Medulla oblongata (tissue), 1 donor: ENCODE results near the gene STX5.
"Not testable (repeated sequence)": the region's sequence is repeated elsewhere in the genome, so short reads cannot be mapped to it uniquely, and the experiment has no call there.

Source experiments
- DNase-seq: peaks from one replicate; pipeline ENCODE4 v3.0.0-alpha.2; 2015; ENCODE audit errors: extremely low spot score

Gene STX5

DNA sequence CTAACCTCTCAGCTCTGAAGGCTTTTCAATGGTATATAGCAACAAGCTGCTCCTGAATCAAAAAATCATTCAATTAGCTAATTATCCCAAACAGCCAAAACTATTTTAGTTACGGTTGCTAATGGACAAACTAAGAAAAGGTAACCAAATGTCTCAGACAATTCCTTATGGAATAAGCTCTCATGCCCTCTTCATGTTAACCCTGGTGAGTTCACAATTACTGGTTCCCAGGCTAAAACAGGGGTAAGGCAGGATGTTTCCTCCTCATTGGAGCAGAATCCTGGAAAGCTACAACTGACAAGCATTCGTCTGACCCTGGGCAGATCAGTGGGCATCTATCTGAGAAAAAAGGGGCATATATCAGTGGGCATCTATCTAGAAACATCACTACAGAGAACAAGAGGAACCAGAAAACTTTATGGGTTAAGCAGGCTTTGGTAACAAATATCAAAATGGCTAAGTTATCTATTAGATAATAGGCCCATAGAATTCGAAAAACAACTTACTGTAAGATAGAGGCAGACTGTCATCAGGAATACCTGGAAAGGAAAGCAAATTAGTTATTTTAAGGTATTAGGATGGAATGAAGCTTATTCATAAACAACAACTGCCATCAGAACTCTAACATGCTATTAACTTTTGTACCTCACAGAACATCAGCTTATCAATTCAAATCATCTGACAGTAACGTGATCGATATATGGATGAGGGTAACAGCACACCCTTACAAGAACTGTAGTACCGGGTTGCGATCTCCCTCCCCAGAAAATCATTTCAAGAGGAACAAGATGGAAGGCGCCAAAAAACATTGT is 22.4 kb upstream of the STX5 start:
- no peak for DNase-seq

GRCh38 chr11:62853279-62853965 is 21.6 kb upstream of the STX5 start:
- no peak for DNase-seq

DNA sequence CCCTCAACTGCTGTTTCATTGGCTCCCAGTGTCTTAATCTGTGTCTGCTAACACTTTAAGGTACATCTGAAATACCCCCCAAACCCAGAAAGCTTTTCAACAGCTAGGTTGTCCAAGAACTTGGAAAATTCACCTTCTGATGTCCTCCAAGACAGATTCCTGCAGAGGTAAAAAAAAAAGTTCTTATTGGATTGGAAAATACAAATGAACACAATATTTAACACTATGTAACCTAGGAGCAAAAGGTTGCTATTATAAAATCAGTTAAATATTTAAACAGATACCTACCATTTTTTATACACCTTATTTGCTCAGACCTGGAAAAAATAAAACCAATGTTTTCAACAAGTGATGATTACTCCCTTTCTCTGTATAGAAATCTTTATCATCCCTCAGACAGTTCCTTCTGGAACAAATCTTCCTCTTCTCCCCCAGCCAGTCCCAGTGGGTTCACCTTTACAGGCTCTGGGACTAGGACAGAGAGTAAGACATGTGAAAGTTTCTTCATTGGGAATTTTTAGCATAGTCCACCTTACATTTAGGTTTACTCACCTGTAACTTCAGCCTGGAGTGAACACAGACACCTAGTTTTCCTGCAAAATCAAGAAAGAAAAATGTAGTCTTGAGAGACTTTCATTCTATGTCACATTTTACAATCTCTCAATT is 20.8 kb upstream of the STX5 start:
- no peak for DNase-seq

DNA sequence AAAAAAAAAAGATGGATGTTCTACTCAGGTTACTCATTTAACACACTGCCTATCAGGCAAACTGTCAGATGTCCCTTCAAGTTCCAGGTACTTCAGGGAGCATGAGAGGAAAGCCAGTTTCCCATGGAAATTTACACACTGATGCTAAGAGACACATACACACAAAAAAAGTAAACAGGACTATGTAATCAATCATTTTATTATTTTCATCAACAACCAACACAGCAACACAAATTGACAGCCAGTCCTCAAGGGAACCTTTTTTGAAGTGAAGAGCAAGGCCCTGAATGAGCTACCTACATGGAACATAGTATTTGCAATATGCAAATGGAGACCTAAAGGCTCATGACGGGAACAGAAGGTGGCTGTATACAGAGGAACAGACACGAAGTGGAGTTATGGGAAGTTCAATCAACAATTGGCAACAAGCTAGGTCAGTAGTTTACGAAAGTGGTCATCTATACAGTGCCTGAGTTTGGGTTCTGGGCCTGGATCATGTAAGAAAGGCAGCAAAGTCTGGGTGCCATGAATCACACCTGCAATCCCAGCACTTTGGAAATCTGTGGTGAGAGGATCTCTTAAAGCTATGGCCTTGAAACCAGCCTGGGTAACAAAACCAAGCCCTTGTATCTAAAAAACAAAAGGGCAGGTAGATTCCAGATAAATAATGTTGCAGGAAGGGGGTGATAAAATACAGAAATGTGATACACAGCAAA is 20.1 kb upstream of the STX5 start:
- no peak for DNase-seq

DNA sequence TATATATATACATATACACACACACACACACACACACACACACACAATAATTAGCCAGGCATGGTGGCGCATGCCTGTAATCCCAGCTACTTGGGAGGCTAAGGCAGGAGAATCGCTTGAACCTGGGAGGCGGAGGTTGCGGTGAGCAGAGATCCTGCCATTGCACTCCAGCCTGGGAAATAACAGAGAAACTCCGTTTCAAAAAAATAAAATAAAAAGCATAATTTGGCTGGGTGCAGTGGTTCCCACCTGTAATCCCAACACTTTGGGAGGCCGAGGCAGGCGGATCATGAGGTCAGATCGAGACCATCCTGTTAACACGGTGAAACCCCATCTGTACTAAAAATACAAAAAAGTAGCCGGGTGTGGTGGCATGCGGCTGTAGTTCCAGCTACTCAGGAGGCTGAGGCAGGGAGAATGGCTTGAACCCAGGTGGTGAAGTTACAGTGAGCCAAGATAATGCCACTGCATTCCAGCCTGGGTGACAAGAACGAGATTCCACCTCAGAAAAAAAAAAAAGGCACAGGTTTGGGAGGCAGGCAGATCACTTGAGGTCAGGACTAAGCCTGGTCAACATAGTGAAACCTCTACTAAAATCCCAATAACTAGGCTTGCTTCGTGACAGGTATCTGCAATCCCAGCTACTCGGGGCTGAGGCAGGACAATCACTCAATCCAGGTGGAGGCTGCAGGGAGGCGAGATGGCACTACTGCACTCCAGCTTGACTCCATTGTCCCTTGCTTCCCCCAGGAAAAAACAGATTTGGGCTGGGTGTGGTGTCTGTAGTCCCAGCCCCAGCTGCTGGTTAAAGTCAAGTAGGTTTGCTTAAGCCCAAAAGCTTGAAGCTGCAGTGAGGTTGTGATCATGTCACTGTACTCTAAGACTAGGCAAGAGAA is 19.3 kb upstream of the STX5 start:
- no peak for DNase-seq

GRCh38 chr11:62847767-62848314 is 16.0 kb upstream of the STX5 start:
- no peak for DNase-seq

DNA sequence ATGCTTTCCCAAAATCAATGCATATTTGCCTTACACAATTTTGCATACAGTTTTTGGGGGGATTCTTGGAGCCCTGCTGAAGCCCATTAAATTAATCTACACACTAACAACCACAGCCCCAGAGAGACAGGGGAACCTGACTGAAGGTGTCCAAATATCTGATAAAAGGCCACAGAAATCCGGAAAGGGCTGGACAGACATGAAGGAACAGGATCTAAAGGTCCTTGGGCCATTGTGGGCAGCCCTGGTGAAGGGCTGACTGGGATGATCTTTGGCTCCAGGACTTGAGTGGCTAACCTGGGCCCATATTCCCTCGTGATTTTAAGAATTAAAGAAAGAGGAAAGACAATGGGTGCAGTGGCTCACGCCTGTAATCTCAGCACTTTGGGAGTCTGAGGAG is 14.3 kb upstream of the STX5 start:
- DNase-seq, result no peak

DNA sequence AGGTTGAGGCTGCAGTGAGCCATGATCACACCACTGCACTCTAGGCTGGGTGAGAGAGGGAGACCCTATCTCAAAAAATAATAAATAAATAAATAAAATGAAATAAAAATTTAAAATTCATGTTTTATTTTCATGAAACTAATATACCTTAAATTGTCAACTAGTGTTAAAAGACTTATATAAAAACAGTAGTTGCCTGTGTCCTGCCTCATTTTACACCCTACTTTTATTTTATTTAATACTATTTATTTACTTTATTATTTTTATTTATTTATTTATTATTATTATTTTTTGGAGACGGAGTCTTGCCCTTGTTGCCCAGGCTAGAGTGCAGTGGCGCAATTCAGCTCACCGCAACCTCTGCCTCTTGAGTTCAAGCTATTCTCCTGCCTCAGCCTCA is 12.3 kb upstream of the STX5 start:
- DNase-seq, result no peak

- DNase-seq, result no peak
Measured at GRCh38 chr11:62843466-62843865, 11.6 kb upstream of the STX5 start.

- not testable (repeated sequence) for DNase-seq
Measured at GRCh38 chr11:62842891-62843290, 11.0 kb upstream of the STX5 start.

- DNase-seq, result no peak
Measured at GRCh38 chr11:62842171-62842741, 10.4 kb upstream of the STX5 start.

DNA sequence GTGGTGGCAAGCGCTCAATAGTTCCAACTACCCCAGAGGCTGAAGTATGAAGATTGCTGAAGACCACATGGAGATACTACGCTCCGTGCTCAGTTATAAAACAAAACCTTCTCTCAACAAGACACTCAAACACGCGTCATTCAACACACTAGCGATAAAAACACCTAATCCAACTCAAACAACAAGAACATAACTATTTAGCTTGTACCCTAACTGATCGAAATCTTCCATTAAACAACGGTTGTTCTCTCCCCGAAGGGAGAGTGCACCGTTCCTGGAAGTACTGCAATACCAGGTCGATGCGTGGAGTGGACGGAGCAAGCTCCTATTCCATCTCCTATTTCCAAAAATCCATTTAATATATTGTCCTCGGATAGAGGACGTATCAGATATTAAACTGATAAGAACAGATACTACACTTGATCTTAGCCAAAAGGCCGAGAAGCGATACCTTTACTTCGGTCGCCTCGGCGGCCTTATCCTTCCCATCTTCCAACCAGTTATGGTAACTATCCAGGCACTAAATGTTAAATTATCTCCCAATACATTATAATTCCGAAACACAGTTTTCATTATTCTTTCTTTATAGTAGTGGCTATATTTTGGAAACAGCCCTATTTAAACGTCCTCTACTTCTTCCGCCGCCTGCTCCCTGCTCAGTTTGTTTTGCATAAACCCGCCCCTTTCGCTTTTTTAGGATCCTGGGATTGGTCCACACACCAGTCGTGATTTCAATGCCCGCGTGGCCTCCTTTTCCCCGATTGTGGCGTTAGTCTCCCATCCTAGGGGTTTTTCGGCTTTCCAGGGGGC is 9.7 kb upstream of the STX5 start:
- peak; percentile 97 for DNase-seq

DNA sequence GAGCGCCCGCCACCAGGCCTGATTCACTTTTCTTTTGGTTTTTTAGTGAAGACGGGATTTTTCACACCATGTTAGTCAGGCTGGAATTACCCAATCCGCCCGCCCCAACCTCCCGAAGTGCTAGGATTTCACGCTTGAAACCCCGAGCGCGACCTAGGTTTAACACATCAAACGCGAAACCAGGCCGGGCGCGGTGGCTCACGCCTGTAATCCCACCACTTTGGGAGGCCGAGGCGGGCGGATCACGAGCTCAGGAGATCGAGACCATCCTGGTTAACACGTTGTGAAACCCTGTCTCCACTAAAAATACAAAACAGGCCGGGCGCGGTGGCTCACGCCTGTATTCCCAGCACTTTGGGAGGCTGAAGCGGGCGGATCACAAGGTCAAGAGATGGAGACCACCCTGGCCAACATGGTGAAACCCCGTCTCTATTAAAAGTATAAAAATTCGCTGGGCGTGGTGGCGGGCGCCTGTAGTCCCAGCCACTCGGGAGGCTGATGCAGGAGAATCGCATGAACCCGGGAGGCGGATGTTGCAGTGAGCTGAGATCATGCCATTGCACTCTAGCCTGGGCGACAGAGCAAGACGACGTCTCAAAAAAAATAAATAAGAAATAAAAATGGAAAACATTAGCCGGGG is 9.0 kb upstream of the STX5 start:
- DNase-seq, result peak; percentile 70

GRCh38 chr11:62839050-62839945 is 7.4 kb upstream of the STX5 start, which contains the start of gene WDR74:
WDR74 (minus strand) TSS chr11:62839590; CDS start chr11:62839570, 20 bp downstream.
- DNase-seq, result peak; percentile 97

GRCh38 chr11:62835336-62835735 is 3.5 kb upstream of the STX5 start:
- DNase-seq, result no peak

DNA sequence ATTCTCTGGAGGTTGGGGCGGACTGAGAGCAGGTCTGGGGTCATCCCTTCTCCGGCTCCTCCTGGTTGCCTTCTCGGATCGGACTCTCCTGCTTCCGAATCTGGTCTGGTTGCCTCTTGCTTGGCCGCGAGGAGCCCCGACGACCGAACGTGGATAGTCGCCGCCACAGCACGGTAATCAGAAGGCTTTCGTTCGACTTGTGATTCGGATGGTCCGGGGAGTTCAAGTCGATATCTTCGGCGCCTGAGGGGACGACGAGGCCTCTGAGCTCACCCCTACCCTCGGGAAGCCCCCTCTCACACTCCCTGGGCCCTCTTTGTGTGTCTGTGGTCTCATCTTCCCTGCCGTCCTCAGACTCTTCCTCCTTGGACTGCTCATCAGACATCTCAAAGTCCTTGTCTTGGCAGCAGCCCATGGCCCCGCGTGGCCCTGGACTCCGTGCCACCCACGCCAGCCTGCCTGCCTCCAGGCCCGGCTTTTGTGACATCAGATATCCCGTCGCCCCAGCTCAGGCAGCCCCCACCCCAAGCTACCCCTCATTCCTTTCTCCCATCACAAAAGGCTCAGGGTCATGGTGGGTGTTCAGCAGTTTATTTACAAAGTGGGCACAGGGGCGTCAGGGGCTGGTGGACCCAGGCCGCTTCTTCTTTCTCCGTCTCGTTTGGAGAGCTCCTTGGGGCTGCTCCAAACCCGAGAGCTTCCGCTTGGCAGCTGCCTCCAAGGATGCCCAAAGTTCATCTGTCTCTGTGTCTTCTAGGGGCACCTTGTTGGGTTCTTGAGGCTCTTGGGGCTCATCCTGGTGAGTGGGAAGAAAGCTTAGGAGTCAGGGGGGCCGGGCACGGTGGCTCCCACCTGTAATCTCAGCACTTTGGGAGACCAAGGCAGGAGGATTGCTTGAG is 734 bp upstream of the STX5 start, which contains the start of gene TEX54:
TEX54 (minus strand) TSS at position 506 of the 899 bp plus-strand sequence.
- DNase-seq, result no peak
